NCI-H748 treated with DMSO at 0.1 percent for 48 hours (cell line): ENCODE data around the gene TLCD3A.
"Not testable (repeated sequence)": the region's sequence is repeated elsewhere in the genome, so short reads cannot be mapped to it uniquely, and the experiment has no call there.

Experiments
- DNase-seq: peaks from one replicate; lab custom pipeline; 2025; lab: John Stamatoyannopoulos, UW

TLCD3A gene

DNA sequence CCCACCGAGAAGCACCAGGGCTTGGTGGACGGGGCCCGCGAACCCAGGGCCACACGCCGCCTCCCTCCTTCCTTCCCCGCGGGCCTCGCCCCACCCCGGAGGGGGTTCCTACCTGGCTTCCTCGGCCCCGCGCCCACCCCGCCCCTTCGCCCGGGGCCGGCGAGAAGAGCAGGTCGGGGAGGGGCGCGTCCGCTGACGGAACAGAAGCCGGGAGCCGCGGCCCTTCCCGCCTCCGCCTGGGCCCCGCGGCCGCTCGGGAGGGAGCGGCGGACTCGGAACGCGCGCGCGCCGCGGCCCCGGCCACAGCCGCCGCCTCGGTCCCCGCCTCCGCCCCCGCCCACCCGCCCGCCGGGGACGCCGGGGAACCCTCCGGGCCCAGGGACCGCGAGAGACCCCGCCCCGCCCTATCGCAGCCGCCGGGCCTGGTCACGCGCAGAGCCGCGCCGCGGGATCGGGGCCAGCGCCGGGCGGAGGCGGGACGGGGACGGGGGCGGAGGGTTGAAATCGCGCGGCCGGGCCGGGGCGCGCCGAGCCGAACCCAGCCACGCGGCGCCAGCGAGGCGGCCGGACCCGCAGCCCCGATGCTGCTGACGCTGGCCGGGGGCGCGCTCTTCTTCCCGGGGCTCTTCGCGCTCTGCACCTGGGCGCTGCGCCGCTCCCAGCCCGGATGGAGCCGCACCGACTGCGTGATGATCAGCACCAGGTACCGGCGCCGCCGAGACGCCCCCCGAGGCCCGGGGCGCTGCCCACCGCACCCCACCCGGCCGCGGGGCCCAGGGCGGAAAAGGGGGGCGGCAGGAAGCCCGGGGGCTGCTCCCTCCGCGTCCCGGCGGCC is at the start of gene TLCD3A:
TSS of gene TLCD3A (plus strand) at position 530 of the 835 bp plus-strand sequence. CDS start at position 582, 52 bp downstream.
- DNase-seq, result no peak

DNA sequence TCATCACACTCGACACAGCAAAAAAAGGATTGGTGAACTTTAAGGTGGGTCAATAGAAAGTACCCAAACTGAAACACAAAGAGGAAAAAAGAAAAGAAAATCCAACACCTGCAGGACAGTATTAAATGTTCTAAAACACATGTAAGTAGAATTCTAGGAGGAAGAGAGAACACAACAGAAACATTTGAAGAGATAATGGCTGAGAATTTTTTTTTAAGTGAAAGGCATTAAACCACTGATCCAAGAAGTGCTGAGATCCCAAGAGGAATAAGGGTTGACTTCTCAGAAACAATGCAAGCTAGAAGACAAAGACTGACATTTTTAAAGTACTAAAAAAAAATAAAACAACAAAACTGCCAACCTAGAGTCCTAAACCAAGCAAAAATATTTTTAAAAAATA is 49.4 kb upstream of the TLCD3A start:
- no peak for DNase-seq

DNA sequence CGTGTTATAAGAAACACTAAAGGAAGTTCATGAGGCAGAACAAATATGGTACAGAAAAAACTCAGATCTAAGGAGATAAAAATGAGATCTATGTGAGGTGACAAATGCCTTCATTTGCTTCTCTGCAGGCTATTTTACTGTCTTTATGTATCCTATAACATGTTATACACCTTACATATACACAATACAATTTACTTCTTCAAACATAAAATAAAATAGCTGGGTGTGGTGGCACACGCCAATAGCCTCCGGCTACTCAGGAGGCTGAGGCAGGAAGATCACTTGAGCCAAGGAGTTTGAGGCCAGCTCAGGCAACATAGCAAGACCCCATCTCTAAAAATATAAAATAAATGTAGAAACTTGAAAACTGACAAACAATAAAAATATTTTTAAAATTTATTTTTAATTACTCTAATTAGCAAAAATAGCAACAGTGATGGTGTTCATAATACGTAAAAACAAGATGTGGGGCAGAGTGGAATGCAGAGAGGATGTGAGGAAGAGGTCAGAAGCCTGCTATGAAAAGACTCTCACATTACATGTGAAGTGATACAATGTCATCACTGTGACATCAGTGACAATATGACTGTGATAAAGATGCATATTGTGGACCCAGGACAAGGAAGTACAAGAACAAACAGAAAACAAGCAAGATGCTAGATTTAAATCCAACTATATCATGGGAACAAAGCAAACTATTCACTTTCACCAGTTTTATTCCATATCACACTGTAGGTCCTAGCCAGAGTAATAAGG is 48.7 kb upstream of the TLCD3A start:
- no peak for DNase-seq

DNA sequence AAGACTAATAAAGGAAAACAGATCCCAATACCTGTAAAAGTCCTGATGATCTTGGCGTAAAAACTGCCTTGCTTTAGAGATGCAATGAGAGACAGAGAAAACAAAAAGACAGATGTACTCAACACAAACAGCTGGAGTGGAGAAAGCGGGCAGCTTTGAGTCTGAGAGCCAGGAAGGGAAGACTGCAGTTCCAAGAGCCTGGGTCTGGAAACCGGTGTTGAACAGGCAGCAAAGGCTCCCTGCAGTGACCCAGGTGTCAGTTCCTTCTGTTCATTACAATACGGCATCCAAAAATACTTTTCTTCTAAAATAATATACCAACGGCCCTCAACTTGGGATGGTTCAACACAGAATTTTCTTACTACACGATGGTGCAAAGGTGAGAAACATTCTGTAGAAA is 47.4 kb upstream of the TLCD3A start:
- no peak for DNase-seq

DNA sequence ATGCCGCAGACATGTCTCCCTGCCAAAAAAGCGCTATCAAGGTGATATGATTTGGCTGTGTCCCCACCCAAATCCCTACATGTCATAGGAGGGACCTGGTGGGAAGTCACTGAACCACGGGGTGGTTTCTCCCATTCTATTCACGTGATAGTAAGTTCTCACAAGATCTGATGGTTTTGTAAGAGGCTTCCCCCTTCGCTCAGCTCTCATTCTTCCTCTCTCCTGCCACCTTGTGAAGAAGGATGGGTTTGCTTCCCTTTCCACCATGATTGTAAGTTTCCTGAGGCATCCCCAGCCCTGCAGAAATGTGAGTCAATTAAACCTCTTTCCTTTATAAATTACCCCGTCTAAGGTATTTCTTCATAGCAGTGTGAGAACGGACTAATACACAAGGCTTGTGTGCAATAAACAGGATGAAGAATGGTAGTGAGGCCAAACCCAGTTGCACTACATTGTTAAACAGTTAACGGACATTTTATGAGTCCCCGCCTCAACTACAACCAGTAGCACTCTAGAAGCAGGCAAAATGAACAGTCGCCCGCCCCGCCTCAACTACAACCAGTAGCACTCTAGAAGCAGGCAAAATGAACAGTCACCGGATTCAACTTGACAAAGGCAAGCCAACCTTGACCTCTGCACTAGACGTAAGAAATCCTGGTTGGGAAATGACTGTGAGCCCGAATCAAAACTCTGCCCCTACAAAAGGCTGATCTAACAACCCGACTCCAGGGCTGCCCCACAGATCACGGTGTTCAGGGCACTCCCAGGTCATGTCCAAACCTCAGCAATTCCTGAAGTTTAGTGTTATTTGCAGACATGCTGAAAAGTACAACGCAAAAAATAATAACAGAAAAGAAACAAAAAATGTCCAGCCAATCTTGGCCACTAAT is 44.1 kb upstream of the TLCD3A start:
- no peak for DNase-seq

DNA sequence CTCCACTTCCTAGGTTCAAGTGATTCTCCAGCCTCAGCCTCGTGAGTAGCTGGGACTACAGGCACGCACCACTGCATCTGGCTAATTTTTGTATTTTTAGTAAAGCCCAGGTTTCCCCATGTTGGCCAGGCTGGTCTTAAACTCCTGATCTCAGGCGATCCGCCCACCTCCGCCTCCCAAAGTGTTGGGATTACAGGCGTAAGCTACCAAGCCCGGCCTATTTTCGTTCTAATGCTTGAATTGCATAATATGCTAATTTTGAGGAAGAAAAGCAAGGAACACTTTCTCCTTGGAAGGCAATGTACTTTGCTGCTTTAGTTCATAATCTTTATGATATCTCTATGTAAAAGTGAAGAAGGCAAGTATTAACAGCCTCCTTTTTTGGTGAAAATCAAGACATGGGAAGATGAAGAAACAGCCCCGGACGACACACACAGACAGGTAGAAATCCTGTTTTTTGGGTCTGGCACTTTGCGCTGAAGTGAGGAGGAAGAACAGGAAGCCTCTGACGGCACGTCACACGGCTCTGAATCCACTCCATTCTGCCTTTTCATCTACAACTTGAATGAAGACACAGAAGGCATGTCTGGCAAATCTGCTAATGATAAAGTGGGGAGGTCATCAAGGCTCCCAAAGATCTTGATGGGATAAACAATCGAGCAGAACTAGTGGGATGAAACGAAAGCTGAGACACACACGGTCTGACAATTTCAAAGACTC is 42.7 kb upstream of the TLCD3A start:
- DNase-seq, result no peak

DNA sequence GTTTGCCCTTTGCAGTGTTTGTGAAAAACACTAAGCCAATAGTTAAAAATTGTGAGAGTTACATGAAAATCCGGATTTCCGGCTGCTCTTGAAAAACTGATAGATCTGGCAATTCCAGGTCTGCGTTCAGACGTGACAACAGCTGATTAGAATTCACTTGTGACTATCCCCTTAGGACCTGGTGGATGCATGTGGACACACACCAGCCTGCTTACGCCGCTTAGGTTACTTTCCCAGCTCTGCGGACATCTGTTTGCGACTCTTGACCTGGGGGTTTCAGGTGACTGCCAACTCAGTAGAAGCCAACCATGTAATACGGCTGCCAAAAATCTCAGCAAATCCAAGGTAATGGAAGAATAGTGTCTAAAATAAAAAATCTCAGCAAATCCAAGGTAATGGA is 42.0 kb upstream of the TLCD3A start:
- DNase-seq, result no peak

DNA sequence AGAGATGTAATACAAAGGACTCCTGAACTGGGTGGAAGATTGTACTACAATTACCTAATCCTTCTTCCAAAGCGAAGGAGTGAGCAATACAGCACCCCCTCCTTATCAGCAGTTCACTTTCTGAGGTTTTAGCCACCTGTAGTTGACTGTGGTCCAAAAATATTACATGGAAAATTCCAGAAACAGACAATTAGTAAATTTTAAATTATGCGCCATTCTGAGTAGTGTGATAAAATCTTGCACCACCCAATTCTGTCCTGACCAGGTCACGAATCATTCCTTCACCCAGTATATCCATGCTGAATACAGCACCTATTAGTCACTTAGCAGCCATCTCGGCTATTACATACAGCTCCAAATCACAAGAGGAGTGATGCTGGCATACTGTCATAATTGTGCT is 41.0 kb upstream of the TLCD3A start:
- DNase-seq, result no peak

DNA sequence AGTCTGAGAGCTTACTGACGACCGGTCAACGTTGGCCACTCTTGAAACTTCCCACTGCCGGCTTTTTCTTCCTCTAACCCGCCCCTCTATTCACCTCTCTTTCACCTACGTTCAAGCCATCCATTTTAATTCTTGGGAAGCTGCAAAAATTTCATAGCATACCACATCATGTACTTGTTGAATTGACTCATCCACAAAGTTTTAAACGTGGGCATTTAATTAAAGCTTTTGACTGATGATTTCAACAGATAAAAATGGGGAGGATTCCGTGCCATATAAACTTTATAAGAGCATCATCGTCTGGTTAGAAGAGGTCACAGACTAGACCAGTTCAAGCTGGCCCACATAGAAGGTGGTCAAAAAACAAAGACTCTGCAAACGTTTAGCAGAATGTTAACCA is 40.3 kb upstream of the TLCD3A start:
- DNase-seq, result no peak

DNA sequence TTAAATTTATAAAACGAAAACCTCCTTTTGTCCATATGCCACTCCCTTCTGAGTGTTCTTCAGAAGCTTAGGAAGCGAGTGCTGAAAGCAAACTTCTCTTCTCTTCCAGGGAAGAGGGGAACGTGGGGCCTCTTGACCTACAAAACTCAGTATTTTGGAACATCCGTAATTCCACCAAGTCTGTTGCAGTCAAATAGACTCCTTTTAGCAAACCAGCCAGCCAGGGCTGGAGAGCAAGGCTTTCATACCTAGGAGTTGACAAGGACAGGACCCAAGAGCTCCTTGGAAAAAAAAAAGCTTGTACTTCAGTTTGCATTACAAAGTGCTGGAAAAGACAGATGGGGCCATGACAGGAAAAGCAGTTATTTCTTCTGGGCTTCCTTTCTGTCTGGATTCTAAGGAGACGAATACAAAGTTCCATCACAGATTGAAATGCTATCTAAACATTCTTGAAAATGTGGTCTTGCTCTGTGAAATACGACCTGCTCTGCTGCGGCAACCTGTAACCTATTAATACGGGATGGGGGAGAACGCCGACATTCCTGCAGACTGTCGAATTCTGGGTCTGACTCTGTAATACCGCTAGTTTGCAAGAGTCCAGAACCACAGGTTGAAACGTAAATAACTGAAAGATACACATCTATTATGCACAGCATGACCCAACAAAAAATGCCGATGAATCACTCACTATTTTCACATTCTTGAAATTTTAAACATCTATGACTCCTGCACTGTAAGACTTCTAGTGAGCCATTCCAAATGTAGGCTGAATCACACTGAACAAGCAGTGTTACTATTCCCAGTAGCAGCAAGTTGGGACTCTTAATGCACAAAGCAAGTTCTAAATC is 38.4 kb upstream of the TLCD3A start:
- DNase-seq, result no peak

DNA sequence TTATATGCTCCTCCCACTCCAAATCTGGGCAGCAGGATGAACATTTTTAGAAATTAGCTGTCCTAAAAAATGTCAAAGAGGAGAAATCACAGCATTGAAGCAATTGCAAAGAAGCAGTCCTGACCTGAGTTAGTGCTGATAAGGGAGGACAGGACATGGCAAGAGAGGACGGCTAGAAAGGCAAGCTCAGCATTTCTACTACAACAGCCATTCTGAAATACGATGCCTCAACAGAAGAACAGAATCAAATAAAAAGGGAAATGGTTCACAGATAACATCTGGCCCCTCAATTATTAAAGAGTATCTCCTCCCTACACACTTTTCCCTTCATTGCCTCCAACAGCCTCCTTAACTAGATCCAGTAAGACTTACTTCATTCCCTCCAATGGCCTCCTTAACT is 36.0 kb upstream of the TLCD3A start:
- DNase-seq, result no peak

DNA sequence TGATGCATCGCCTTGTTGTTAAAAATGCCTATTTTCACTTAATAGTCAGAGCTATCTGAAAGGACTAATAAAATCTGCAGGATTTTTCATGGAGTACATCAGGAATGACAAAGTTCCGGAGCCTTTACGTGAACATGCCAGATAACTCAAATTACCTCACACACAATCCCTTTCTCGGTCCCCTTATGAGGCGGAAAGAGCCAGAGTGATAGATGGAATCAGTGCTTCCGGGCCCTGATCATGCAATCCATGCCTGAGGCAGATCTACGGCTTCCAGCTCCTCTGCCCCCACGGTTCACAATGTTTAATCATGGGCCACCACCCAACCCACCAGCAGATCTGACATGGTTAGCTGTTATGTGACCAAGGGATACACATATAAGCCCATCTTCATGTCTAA is 34.7 kb upstream of the TLCD3A start:
- DNase-seq, result no peak

DNA sequence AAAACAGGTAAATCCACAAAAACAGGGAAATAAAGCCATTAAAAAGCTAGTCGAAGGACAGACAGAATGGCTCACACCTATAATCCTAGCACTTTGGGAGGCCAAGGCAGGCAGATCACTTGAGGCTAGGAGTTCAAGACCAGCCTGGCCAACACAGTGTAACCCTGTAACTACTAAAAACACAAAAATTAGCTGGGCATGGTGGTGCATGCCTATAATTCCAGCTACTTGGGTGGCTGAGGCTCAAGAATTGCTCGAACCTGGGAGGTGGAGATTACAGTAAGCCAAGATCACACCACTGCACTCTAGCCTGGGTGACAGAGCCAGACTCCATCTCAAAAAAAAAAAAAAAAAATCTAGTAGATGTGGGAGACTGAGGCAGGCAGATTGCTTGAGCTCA is 34.3 kb upstream of the TLCD3A start:
- not testable (repeated sequence) for DNase-seq

DNA sequence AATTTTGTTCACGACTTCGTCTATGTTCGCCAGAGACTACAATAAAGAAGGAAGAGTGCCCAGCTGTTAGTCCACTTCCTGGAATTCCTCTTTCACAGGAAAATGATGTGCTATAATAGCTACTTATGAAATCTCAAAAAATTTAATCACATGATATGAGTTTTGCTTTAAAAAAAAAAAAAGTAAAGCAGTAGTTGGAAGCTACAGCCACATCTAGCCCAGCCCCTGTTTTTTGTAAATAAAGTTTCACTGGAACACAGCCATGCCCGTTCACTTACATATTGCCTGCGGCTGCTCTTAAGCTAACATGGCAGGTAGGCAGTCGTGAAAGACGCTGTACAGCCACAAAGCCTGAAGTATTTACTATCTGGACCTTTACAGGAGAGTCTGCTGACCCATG is 33.1 kb upstream of the TLCD3A start:
- DNase-seq, result no peak

DNA sequence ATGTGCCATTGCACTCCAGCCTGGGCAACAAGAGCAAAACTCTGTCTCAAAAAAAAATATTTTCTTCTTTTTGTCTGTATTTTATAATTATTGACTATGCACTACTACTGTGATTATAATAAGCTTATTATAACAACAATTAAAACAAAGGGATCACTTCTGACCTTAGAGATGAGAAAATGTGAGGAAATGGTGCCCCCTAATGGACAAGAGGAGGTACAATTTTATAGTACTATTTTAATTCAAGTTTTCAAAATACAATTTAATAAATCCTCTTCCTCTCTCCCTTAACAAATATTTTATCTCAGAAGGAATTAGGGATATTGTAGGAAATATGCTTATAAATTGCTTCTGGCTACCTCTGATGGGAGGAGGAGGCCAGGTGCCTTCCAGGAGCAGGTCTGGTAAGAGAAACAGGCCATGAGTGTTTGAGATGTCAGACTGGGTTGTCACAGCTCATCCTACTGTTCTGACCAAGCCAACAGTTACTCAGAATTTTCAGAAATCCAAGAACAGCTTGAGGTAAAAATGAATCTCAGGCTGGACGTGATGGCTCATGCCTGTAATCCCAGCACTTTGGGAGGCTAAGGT is 31.8 kb upstream of the TLCD3A start:
- DNase-seq, result peak; percentile 57

DNA sequence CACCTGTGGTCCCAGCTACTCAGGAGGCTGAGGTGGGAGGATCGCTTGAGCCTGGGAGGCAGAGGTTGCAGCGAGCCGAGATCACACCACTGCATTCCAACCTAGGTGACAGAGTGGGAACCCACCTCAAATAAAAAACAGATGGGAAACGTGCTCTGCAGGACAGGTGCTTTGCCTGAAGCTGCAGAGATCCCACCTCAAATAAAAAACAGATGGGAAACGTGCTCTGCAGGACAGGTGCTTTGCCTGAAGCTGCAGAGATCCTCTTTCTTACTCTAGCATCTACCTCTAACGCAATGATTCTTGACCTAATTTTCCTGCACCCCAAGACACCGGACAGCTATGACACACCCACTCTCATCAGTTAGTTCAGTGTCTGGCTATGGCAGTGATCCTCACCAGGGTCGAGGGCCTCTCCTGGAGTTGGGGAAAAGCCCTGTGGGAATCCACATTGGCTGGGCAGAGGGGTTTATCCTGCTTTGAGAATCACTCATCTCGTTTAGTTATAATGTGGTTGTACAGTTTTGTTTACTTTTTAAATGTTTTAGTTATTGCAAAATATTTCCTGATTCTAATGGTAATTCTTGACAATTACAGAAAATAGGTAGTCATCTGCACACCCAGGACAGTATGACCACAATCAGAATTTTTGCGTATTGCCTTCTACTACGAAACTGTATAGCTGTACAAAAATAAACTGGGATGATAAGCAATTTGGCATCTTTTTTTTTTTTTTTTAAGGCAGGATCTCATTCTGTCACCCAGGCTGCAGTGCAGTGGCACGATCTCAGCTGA is 29.1 kb upstream of the TLCD3A start:
- no peak for DNase-seq

DNA sequence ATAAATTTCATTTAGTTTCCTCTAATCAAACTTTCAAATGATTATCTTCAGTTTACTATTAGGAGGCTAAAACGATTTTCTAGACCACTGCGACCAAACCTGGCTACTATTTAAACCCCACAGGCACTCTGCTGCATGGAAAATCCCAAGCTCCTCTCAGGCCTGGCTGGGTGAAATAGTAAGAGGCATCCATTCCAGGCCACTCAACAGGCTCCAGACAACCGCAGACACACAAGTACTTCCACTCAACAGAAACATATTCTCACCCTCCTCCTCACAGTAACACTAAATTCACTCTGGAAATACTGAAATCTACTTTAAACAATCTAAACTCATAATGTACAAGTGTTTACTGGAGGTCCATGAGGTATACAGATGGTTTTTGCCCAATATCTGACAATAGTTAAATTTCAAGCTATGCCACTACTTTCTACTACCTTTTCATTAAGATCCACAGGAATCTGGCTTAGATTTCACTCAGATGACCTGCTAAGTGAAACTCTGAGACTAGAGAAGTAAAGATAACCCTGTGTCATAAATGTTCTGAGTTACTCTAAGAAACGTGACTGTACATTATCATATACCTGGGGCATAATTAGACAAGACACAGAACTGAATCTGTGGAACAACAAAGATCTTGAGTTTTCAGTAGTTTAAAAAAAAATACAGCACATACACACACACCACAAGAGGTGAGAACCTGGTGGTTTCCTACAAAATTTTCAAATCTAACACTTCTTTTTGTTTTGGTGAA is 28.1 kb upstream of the TLCD3A start:
- DNase-seq, result no peak

DNA sequence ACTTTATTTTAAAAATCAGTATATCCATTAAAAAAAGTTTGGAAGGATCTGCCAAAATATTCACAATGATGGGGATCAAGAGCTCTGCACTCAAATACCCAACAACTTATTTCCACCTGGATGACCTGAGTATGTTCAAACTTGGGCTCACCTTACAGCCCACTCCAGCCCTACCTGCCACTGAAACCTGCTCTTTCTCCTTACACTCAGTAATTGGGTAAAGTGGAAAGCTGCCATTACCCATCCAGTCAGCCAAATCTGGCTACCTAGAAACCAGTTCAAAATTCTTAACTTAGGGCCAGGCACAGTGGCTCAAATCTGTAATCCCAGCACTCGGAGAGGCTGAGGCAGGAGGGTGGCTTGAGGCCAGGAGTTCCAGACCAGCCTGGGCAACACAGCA is 27.4 kb upstream of the TLCD3A start:
- DNase-seq, result no peak

DNA sequence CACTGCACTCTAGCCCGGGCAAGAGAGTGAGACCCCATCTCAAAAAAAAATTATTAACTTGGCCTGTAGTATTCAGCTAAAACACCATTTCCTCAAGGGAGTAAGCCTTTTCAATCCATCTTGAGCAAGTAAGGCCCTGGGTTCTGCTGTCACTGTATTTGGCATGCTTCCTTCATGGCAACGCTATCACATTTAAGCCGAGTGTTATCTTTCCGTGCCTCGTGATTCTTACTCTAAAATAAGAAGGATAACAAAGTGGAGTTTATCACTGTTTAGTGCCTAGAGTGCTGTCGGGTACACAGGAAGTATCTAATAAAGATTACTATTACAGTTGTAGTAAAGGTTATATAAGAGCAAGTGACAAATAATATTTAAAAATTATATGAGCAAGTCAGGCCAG is 26.5 kb upstream of the TLCD3A start:
- DNase-seq, result no peak
